NCI-H2171 treated with DMSO at 0.1 percent for 48 hours (cell line): ENCODE measurements around the gene BICC1.
"Not testable (repeated sequence)": the region's sequence is repeated elsewhere in the genome, so short reads cannot be mapped to it uniquely, and the experiment has no call there.

Experiments used
- DNase-seq: peaks from one replicate; lab custom pipeline; 2025; lab: John Stamatoyannopoulos, UW

The BICC1 gene

DNA sequence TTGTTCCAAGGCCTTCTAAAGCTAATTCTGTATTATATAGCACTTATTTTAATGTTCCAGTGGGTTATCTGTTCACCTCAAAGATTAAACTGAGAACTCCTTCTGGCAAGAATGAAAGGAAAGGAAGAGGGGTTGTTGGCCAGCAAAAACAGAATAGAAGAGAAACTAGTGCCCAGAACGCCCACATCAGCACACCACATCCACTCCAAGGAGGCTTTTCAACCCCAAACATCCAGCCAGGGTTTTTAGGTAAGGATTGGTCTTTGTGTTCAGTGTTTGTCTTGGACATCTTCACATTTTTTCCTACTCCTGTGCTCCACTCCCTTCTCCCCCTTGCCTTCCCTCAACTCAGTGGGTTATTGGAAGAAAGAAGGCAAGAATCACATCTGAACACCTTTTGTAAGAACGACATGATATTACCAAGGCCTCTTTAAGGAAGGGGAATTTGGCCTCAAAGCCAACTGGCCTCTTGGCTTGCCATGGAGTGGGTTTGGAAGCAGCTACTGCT, 55.8 kb downstream of the BICC1 start:
- no peak for DNase-seq

DNA sequence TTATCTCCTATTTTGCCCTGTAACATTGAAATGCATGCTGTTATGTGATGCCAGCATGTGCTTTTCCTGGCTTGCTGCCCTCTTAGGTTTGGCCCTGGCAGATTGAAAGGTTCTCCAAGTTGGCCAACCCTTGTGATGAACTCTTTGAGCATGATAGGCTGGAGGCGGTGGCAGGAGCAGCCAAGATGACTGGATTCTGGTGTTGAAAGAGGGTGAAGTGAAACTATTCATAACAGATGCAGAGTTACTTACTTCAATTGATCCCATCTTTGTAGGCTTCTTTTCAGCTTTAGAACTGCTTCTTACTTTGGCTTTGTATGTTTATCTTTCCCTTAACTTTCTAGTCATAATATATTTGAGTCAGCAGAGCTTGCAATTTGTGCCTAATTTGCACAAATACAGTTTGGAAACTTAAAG, 57.6 kb downstream of the BICC1 start:
- no peak for DNase-seq

DNA sequence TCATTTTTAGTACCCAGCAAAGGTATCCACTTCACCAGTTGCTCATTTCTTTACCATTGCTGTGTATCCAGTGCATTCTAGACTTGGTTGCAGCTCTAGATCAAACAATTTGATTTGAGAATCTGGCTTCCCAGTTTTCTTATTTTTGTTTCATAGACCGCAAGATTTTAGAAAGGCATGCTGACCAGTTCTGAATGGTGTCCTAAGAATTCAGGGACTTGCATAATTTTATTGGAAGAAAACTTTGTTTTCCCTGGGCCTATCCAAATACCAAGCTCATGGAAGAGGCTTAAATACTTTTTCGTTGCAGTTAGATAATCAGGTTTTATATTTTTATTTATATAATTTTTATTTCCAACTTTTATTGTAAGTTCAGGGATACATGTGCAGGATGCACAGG, 58.3 kb downstream of the BICC1 start:
- no peak for DNase-seq

DNA sequence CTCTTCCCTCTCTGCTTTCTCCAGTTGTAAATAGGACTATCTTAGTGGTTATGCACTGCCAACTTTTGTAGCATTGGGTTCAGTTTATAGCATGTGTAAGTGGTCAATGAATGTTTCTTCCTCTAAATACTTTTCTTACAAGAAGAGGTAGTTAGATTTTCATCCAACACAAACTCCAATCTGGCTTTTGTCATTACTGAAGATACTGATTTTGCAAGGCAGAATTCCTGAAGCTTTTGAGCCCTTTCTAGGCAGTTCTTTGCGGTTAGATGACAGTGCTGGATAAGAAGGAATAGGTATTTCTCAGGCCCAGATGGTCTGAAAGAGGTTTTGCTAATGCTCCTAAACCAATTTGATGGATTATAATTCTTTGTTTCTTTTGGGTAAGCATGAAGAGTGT, 60.5 kb downstream of the BICC1 start:
- DNase-seq, result no peak

DNA sequence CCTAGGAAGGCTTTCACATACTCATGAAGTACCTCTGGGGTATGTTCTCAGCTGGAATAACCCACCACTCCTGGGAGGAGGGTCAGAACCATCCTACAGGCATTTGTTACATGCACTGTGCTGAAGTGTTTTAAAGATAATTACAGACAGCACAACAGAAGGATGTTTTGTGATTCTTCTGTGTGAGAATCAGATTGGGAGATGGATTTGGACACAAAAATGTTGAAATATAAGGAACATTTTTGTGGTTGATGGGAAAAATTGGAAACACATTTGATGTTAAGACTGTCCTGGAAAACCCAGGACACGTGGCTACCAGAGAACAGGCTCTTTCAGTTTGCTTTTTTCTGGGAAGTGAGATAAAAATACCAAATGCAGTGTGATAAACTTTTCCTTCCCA, 61.4 kb downstream of the BICC1 start:
- no peak for DNase-seq

DNA sequence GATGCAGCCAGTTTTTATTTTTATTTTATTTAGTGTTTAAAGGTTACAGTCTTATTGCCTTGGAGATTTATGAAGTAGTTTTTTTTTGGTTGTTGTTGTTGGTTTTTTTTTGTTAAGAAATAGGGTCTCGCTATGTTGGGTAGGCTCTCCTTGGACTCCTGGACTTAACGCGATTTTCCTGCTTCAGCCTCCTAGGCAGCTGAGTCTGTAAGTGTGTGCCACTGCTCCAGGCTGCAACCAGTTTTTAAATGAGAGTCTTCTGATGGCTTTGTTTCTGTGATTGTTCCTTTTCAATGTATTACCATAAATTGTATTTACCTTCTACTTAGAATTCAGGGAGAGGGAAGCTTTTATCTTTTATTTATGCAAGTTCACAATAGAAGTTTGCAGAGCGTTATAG, 62.8 kb downstream of the BICC1 start:
- no peak for DNase-seq

DNA sequence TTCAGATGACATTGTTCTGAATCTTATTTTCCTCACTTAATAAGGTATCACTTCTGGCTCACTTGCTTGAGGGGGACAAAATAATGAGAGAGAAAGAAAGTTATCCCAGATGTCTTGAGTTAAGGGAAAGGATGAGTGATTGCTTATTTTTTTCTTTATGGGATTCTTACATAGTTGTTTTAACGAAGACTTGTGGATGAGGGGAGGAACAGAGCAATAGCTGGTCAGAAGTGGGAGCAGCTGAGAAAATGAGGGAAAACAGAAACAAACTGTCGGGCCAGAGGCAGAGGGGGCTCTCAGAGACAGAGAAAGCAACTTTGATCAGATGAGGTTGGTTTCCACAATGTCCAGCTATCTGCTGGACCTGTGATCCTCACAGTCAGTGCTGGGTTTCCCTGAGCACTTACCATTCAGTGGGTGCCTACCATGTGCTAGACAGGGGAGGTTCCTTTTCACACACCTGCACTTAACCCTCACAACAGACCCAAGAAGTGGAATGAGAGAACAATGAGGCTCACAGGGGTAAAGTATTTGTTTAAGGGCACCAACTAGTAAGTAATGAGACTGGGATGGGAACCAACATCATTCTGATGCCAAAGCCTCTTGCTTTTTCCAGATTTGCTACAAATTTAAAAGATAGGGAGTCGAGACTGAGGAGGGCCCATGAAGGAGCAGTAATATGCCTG, 64.2 kb downstream of the BICC1 start:
- no peak for DNase-seq

DNA sequence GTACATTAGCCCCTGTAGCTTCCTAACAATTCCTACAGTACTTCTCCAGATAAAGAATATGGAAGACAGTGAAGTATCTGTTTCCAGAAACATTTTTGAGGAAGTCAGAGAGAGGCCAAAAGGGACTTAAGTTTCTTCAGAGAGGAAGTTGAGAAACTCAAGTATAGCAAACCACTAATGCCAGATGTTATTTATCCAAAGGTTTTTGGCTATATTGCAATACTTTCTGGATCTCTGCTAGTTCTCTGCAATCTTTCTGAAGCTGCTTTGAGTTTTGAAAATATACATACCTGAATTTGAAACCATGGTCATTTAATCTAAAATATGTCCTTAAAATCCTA, 64.7 kb downstream of the BICC1 start:
- no peak for DNase-seq

DNA sequence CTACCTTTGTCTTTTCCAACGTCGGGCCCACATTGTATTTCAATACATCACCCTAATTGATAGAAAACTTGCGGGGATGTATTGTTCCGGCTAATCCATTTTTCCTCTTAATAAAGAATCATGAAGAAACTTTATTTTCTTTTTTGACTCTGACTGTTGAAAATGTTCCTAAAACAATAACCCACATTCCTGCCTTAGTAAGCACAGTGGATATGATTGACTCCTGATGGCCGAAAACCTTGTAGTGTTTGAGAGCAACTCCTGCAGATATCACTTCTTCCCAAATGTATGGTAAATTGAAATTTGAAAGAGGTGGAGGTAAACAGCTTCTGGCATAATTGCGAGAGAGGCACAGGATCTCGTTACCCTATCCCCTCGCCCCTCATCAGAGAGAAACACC, 65.7 kb downstream of the BICC1 start:
- DNase-seq, result no peak

DNA sequence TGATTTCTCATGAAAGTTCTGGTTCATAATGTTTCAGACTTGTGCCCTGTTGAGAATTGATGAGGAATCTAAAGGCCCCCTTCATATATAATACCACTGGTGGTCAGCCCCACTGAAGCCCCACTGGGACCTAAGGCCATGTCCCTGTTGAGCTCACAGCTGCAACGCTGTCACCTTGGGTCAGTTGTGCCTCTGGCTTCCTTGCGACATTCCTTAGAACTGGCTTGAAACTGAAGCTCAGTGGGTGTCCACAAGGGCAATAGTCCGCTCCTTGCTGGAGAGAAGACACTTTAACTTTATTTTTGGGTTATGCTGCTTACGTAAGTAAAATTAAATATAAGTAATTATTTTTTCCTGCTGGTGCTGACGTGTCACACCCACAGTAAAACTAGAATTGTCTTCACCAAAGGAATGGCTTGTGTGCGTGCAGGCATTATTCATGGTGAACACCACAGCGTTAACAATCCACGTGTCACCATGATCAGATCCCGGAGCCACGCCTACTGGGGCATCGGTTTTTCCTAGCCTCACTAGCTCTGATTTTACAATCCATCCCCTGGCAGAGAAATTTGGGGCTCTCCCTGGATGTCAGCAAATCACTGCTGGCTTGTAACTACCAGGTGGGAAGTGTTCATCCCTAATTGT, 66.5 kb downstream of the BICC1 start:
- DNase-seq, result no peak

DNA sequence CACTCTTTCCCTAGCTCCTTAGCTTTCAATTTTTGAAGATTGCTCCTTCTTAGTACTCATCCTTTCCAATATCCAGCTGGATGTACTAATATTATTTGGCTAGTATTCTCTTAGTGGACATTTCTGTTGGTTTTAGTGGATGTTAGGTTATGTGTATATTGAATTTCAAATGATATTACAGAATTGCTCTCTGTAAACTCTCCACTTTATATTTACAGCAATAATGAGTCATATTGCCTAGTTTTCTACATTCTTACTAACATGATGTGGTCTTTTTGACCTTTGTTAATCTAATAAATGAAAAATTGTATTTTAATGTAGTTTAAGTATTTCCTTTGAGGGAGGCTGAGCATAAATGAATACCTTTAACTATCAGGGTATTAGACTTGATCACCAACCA, 69.4 kb downstream of the BICC1 start:
- DNase-seq, result no peak

DNA sequence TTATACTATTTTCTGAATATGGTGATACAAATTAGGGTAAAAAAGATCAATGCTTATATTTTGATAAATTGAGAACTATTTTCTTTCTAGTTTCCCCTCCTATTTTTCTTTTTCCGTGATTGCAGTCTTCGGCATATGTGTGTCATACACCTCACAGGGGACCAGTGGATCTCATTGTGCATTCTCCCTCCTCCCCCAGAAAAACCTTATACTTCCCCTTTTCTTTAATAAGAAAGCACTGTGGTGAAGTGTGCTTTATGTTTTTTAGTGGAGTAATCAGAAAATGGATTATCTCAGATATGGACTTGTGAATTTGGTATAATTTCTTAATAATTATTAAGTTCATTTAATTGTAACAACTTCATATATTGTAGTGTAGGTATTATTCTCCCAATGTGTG, 72.8 kb downstream of the BICC1 start:
- no peak for DNase-seq

DNA sequence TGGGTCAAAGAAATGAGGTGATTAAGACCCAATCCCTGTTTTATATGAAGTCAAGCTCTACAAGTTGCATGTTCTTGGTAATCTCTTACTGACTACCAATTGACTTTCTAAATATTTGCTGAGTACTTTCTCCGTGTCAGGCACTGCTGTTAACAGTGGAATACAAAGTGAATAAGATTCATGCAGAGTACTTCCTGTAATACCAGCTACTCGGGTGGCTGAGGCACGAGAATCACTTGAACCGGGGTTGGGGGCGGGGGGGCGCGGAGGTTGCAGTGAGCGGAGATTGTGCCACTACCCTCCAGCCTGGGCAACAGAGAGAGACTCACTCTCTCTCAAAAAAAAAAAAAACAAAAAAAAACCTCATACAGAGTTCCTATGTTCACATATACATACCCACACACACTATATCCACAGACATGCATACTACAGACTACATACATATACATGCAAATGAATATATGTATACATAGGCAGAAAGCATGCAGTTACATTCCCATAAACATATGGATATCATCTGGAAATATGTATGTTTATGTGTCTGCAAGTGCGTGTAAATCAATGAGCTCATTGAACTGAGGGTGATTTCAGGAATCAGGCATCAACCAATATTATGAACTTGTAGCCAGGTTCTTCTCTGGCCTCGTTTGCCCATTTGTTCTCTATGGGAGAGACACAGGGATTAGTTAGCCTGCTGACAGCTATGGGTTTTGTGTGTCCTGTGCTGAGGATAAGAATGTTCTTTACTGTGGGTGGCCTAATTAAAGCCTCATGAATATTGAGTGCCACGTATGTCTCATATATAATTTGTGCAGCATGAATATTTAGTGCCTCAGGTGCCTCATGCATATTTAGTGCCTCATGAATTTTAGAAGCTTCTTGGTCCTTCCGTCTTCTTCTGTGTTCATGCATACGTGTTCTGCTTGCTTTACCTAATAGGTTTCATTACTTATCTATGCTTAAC, 73.9 kb downstream of the BICC1 start:
- no peak for DNase-seq

DNA sequence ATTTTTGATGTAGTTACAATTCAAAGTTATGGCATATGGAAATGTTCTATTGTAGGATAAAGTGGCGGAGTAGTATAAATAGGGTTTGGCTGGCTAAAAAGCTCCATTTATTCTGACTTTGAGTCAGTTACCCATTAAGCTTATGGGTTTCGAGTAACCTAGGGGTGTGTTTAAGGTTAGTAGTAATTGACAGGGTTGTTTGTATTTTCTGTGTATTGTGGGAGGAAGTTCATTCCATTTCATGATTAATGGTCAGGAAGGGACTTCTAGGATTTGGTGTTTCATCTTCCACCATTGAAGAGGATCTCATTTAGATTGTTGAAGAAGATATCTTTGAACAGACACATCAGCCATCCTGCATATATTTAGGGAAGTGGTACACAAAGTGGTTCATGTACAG, 75.0 kb downstream of the BICC1 start:
- DNase-seq, result no peak

DNA sequence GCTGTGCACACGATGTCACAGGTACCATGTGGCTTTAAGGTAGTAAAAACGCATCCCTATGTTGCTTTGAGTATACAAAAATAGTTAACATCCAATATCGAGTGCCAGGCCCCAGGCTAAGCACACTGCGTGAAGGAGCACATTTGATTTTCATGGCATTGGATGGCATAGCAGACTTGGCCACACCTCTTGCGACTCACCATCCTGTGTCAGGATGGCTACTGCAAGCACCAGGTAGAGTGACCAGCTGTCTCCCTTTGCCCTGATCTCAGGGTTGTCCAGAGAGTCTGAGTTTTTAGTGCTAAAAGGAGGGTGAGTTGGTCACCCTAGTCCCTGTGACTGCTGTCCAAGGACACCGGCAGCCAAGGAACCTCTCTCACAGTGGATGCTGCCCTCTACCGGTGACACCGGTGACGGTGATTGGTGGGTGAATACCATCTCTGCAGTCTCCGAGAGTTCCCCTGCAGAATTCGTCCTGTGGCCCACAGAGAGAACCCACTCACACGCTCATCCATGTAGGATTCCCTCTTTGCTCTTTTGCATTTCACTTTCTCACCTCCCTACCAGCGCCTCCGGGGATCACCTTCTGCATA, 76.1 kb downstream of the BICC1 start:
- no peak for DNase-seq

DNA sequence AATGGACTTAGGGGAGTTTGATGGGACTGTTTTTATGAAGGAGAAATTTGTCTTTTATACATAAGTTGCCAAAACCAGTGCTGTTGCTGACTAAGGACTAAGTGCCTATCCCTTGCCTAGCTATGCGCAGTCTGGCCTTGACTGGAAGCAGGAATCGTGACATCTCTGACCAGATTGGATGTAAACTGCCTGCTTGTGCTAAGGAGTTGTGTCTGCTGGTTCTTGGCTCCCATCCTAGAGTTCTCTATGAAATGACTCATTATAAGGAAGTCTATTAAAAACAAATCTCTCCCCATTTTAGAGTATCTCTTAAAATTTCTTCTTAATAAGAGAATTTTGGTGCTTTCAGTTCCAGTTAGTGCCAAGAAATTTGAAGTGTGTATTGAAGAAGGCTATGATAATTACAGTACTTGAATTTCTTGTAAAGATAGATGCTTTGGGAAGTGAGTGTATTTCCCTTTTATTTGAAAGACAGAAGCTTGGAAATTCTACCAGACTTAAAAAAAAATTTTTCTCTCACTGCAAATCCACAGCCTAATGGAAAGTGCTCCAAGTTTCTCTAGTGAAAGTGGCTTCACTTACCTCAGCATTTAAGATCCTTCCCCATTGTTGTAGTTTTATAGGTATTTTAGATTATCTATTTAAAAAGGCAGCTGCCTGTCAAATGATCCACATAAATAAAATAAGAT, 77.6 kb downstream of the BICC1 start:
- DNase-seq, result no peak

DNA sequence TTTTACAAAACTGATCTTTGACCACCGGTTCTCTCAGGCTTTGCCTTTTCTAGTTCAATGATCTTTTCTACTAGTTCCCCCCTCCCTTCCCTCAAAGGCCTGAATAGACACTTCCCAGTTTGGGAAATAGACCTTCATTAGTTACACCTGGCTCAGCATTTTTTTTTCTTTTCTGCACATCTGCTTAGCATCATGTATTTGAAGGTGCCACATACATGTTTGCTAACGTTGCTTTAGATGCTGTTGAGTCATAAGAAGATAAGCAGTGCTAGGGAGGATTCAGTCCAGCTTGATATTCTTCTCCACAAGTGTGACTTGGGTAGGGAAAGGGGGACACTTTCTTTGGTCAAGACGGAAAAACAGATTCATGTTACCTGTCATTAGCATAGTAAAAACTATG, 78.3 kb downstream of the BICC1 start:
- DNase-seq, result no peak

DNA sequence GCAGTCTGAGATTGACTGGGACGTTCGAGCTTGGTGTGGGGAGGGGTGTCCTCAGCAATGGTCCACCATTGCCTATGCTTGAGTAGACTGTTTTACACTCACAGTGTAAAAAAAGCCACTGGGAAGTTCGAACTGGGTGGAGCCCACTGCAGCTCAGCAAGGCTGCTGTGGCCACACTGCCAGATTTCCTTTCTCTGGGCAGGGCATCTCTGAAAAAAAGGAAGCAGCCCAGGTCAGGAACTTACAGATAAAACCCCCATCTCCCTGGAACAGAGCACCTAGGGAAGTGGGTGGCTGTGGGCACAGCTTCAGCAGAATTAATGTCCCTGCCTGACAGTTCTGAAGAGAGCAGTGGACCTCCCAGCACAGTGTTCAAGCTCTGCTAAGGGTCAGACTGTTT, 80.3 kb downstream of the BICC1 start:
- DNase-seq, result no peak

DNA sequence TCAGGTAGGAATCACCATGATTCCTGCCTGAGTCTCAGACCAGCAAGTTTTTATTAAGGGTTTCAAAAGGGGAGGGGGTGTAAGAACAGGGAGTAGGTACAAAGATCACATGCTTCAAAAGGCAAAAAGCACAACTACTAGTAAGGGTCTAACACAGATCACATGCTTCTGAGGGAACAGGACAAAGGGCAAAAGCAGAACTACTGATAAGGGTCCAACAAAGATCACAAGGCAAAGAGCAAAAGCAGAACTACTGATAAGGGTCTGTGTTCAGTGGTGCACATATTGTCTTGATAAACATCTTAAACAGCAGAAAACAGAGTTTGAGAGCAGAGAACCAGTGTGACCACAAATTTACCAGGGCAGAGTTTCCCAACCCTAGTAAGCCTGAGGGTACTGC, 84.5 kb downstream of the BICC1 start:
- DNase-seq, result not testable (repeated sequence)

DNA sequence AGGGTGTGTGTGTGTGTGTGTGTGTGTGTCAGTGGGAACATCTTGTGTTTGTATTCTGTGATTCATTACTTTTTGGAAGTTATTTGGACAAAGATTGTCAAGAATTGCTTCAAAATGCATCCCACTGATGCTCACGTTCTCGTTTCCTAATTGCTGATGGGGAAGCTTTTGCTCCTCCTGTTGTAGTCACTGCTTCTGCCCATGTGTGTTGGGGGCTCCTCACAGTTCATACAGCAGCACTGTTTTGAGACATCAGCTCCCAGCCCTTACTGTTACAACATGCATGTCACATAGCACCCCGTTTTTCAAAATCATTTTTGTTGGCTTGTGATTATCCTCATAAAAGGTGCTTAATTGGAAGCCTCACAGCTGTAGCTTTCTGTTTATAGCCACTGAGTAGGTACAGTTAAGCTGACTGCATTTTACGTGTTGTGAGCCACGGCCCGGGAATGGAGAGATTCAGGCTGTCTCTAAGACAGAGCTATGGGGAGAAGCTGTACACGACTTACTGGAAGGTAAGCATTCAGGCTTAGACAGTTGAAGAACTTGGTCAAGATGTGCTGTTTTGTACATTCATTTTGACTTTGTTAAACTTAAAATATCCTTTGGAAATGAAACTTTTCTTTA, 87.4 kb downstream of the BICC1 start:
- DNase-seq, result no peak

DNA sequence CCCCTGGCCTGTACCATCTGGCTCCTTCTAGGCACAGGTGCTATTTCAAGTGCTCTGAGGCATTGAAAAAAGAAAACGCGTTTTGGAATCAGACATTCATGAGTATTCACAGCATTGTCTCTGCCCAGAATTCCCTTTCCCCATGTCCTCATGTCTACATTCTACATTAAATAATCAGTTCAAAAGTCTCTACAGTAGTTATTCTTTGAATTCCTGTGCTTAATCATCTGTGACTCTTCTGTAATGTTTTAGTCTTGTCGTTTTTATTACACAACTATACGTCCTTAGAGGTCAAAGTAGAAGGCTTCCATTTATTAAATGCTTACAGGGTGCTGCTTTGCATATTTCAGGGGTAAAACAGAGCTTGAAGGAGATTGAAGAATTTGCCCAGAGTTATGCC, 95.7 kb downstream of the BICC1 start:
- DNase-seq, result no peak
